GM23248 (cell line): ENCODE results near the gene CREB1. TPM values are rescaled to one million over a fixed set of nuclear protein-coding genes. Genes with fewer than 3 reads are reported as not detected.
A peak's percentile ranks its signal among the peaks of the same experiment; 100 is the strongest.

Source experiments
- DNase-seq: peaks from one replicate; pipeline ENCODE4 v3.0.0-alpha.2; 2015
- H2AFZ ChIP-seq: fragments of 200-600 bp; sonication (generic); 2 replicates; pipeline ENCODE4 v1.6.1; 2016; ENCODE audit warnings: antibody characterized with exemption
- H3F3A ChIP-seq: fragments of 200-600 bp; sonication (generic); 2 replicates; pipeline ENCODE4 v1.6.1; 2016; ENCODE audit warnings: mild to moderate bottlenecking, antibody characterized with exemption, mixed run types; ENCODE audit not compliant: insufficient read depth
- H3K27ac ChIP-seq: fragments of 200-600 bp; sonication (generic); 2 replicates; pipeline ENCODE4 v1.5.1; 2016; ENCODE audit warnings: mild to moderate bottlenecking
- H3K27me3 ChIP-seq: fragments of 200-600 bp; sonication (generic); replicated peaks from 2 replicates; pipeline ENCODE4 v1.6.1; 2016; ENCODE audit warnings: mild to moderate bottlenecking; ENCODE audit not compliant: insufficient read depth
- H3K36me3 ChIP-seq: fragments of 200-600 bp; sonication (generic); 2 replicates; pipeline ENCODE4 v1.6.1; 2016; ENCODE audit warnings: low read depth, mild to moderate bottlenecking
- H3K4me1 ChIP-seq: fragments of 200-600 bp; sonication (generic); 2 replicates; pipeline ENCODE4 v1.6.1; 2016; ENCODE audit warnings: mild to moderate bottlenecking; ENCODE audit not compliant: insufficient read depth
- H3K4me2 ChIP-seq: fragments of 200-600 bp; sonication (generic); one replicate; pipeline ENCODE4 v1.6.1; 2016; ENCODE audit warnings: mild to moderate bottlenecking; ENCODE audit not compliant: unreplicated experiment
- H3K4me3 ChIP-seq: fragments of 200-600 bp; sonication (generic); 2 replicates; pipeline ENCODE4 v1.5.1; 2016; ENCODE audit warnings: mild to moderate bottlenecking
- H3K79me2 ChIP-seq: fragments of 200-600 bp; sonication (generic); 2 replicates; pipeline ENCODE4 v1.6.1; 2016; ENCODE audit warnings: mild to moderate bottlenecking; ENCODE audit not compliant: insufficient read depth
- H3K9ac ChIP-seq: fragments of 200-600 bp; sonication (generic); 2 replicates; pipeline ENCODE4 v1.6.1; 2016; ENCODE audit warnings: mild to moderate bottlenecking
- H3K9me2 ChIP-seq: fragments of 200-600 bp; sonication (generic); 2 replicates; pipeline ENCODE4 v1.6.1; 2016; ENCODE audit warnings: mixed run types, mild to moderate bottlenecking, moderate library complexity; ENCODE audit not compliant: insufficient read depth
- H3K9me3 ChIP-seq: fragments of 200-600 bp; sonication (generic); one replicate; pipeline ENCODE4 v1.6.1; 2017; ENCODE audit warnings: low read depth
- H4K20me1 ChIP-seq: fragments of 200-600 bp; sonication (generic); 2 replicates; pipeline ENCODE4 v1.6.0; 2016; ENCODE audit not compliant: insufficient read depth
- EZH2 ChIP-seq: fragments of 200-600 bp; sonication (generic); IDR thresholded peaks from 2 replicates; pipeline ENCODE4 v1.6.1; 2018; ENCODE audit warnings: antibody characterized with exemption, mild to moderate bottlenecking; ENCODE audit not compliant: insufficient read depth, poor library complexity, severe bottlenecking
- EZH2phosphoT487 ChIP-seq: fragments of 200-600 bp; sonication (generic); IDR thresholded peaks from 2 replicates; pipeline ENCODE4 v1.6.1; 2018; ENCODE audit warnings: antibody characterized with exemption, moderate library complexity, mild to moderate bottlenecking, low read depth; ENCODE audit not compliant: insufficient read depth
- WGBS, 2 experiments: methylation state at CpG; one replicate each; pipeline ENCODE4 v1.1.6; 2015 to 2017; ENCODE audit warnings: low lambda C conversion rate in 2 of 2, low coverage in 1 of 2; ENCODE audit errors: missing lambda C conversion rate in 2 of 2; 5-methylcytosine and 5-hydroxymethylcytosine counted together
- in situ Hi-C: fragments of 300-500 bp; cut with MboI; formaldehyde crosslinking; loops from 2 replicates; pipeline ENCODE4 v1.15.0; 2020
- polyA plus RNA-seq: library from polyadenylated mRNA; unstranded; fragments of >200 nt; fragmentation: Nextera tagmentation; extraction: Ambion mirVana; gene quantifications from 2 replicates; pipeline ENCODE4 v1.2.1, GENCODE V29; 2016
- total RNA-seq: library from RNA; depleted of rRNA; stranded (reverse); fragments of >200 nt; shearing (Covaris generic); gene quantifications from 2 replicates; pipeline ENCODE4 v1.2.3, GENCODE V29; 2014

CREB1 gene
- total and polyA plus RNA-seq, 2 experiments from 2014 or later, result 37.7 to 71.8 TPM

DNA sequence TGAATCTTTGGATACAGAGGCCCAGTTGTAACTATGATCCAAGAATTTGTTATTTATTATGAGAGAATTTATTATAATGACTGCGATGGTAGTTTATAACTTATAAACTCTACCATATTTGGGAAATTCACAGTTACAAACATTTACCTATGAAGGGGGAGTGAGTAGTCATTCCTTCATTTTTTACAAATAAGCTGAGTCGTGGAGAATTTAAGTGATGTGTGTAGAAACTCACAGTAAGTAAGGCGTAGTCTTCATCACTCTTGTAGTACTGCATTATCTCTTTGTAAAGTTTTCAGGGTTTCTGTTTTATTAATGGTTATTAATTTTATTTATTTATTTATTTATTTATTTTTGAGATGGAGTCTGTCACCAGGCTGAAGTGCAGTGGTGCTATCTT is 13.5 kb downstream of the CREB1 start:
- Histone ChIP-seq H3K4me2 (no peak overlapping the region), H3K4me1 (peaks cover 20% of the 10 kb centered on the region), H4K20me1 (no peaks in the 10 kb centered on the region; the same call in 1 of the 2 replicates), H3K27ac (no peak overlapping the region), H3K9ac (no peak overlapping the region), H2AFZ (no peak overlapping the region), H3K36me3 (0 out of 2 replicates have a peak, but pooled peaks cover 4% of the 10 kb centered on the region), H3K27me3 (no peaks in the 10 kb centered on the region), H3K79me2 (peaks cover 100% of the 10 kb centered on the region), H3K4me3 (no peak overlapping the region), H3F3A (peaks cover 23% of the 10 kb centered on the region; the same call in 1 of the 2 replicates), H3K9me2 (no peaks in the 10 kb centered on the region), H3K9me3 (no peaks in the 10 kb centered on the region)
- WGBS, 2 experiments, result 98% methylated on average over 3 of the region's 3 CpGs
- in situ Hi-C loops, result no loop called here
- no peak for DNase-seq
- TF ChIP-seq EZH2phosphoT487, result no peak
- TF ChIP-seq EZH2, result no peak

DNA sequence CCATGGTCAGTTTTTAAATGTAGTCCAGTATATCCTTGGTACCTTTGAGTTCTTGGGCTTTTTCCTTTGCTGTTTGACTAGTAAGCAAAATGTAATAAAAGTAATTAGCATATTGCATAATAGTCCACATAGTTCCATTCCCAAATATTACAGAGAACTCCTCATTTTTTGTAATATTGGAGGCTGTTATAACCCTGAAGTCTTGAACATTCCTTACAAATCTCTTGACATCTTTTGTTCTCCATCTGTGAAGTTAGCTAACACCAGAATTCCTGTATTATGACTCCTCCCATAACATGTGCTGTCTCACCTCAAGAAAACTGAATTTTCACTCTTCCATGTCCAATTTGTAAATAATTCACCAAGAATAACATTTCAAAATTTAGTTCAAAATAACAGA is 17.1 kb downstream of the CREB1 start:
- H3K27ac ChIP-seq, result peak overlapping the region; percentile 26; the same call in 1 of the 2 replicates
- H3K9me2 ChIP-seq, result no peaks in the 10 kb centered on the region
- in situ Hi-C loops, result no loop called here
- H3K27me3 ChIP-seq, result no peaks in the 10 kb centered on the region
- H3K9me3 ChIP-seq, result no peaks in the 10 kb centered on the region
- no peak overlapping the region for H2AFZ ChIP-seq
- H3K4me3 ChIP-seq, result no peak overlapping the region
- H3F3A ChIP-seq, result peaks cover 13% of the 10 kb centered on the region
- H3K4me1 ChIP-seq, result peaks cover 35% of the 10 kb centered on the region
- H3K79me2 ChIP-seq, result peaks cover 100% of the 10 kb centered on the region
- no peaks in the 10 kb centered on the region; the same call in 1 of the 2 replicates for H4K20me1 ChIP-seq
- H3K36me3 ChIP-seq, result no peaks in the 10 kb centered on the region
- H3K4me2 ChIP-seq, result no peak overlapping the region
- no peak overlapping the region for H3K9ac ChIP-seq
- DNase-seq, result peak; percentile 32
- TF ChIP-seq EZH2phosphoT487 (no peak), EZH2 (no peak)

DNA sequence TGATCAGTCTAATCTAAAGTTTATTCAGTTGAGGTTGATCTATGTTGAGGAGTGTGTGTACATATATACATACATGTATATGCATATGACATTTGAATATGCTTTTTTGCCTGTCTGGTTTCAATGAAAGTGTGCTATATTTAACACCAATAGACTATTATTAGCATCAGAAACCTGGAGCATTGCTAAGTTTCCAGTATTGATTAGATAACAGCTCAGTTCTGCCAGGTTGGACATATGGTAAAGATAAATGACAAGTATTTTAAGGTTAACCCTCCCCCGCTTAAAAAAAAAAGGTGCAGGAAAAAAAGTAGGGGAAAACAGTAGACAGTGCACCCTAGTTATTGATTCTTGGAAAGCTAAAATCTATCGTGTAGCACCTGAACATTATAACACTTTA is 19.4 kb downstream of the CREB1 start:
- WGBS, 2 experiments, result 54 to 58% methylated on average over 2 of the region's 2 CpGs
- TF ChIP-seq EZH2phosphoT487, result no peak
- peak overlapping the region; percentile 72; the same call in 1 of the 2 replicates for H3K27ac ChIP-seq
- H3K79me2 ChIP-seq, result peaks cover 100% of the 10 kb centered on the region
- no peaks in the 10 kb centered on the region; the same call in 1 of the 2 replicates for H4K20me1 ChIP-seq
- no peaks in the 10 kb centered on the region for H3K27me3 ChIP-seq
- peaks cover 32% of the 10 kb centered on the region for H3K4me1 ChIP-seq
- in situ Hi-C loops, result no loop called here
- no peak overlapping the region for H3K4me2 ChIP-seq
- no peak overlapping the region for H3K9ac ChIP-seq
- H2AFZ ChIP-seq, result no peak overlapping the region
- no peak overlapping the region for H3K4me3 ChIP-seq
- no peaks in the 10 kb centered on the region for H3K9me2 ChIP-seq
- peaks cover 6% of the 10 kb centered on the region; the same call in 1 of the 2 replicates for H3F3A ChIP-seq
- H3K9me3 ChIP-seq, result no peaks in the 10 kb centered on the region
- H3K36me3 ChIP-seq, result no peaks in the 10 kb centered on the region
- DNase-seq, result no peak

DNA sequence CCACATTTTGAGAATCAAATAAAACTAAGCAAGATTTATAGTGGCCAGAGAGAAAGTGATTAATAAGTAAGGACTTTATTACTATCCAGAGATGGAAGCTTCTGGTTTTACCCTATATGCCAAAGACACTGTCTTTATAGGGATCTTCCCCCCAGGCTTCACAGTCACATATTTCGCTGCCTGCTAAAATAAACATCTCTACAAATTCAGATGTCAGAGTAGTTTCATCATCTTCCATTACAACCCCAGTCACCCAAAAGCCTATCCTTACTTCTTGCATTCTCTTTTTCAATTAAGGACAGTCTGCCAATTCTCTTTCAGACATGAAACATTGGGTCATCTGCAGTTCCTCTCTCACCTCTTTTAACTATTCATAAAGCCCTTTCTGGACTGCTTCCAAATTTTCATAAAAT is 28.3 kb downstream of the CREB1 start:
- Histone ChIP-seq H2AFZ (no peak overlapping the region), H3K4me1 (peaks cover 38% of the 10 kb centered on the region), H3K36me3 (peaks cover 30% of the 10 kb centered on the region), H3K4me2 (peak overlapping the region; percentile 8), H3K9ac (no peak overlapping the region), H3K9me2 (no peaks in the 10 kb centered on the region), H3K9me3 (no peaks in the 10 kb centered on the region), H4K20me1 (no peaks in the 10 kb centered on the region), H3K27ac (peak overlapping the region; percentile 67), H3F3A (peaks cover 37% of the 10 kb centered on the region), H3K27me3 (no peaks in the 10 kb centered on the region), H3K4me3 (no peak overlapping the region), H3K79me2 (peaks cover 44% of the 10 kb centered on the region)
- 46 to 53% methylated on average over 1 of the region's 1 CpG for WGBS, 2 experiments
- TF ChIP-seq EZH2phosphoT487 (peak; percentile 91), EZH2 (no peak)
- in situ Hi-C loops, result no loop called here
- peak; percentile 75 for DNase-seq
